Right ventricle myocardium superior (tissue), 1 donor: ENCODE data around the gene UBAP2. TPM values are rescaled to one million over a fixed set of nuclear protein-coding genes. Genes with fewer than 3 reads are reported as not detected.
A peak's percentile ranks its signal among the peaks of the same experiment; 100 is the strongest.

Source experiments
- ATAC-seq: fragments of 200-7000 bp; cut with Tn5 transposase; one replicate; pipeline ENCODE4 v1.9.1; 2020; ENCODE audit warnings: mild to moderate bottlenecking; ENCODE audit not compliant: poor library complexity
- DNase-seq: peaks from one replicate; pipeline ENCODE4 v3.0.0-alpha.2; 2020
- intact Hi-C: fragments of 100-400 bp; cut with DNase I; formaldehyde crosslinking; loops from one replicate; pipeline ENCODE4 v1.11.2; 2022
- total RNA-seq: library from RNA; stranded (reverse); fragmentation: NEBNext Ultra II Directional; extraction: Animal tissue kit (Norgen Biotek cat#: 25700); gene quantifications from one replicate; pipeline ENCODE4 v1.2.1, GENCODE V29; 2021
- donor health status: DM: no; HTN: yes; CAD: no; lungs with severe emphysema.

The UBAP2 gene
- total RNA-seq, 1 donor from 2014 or later = 26.6 TPM

DNA sequence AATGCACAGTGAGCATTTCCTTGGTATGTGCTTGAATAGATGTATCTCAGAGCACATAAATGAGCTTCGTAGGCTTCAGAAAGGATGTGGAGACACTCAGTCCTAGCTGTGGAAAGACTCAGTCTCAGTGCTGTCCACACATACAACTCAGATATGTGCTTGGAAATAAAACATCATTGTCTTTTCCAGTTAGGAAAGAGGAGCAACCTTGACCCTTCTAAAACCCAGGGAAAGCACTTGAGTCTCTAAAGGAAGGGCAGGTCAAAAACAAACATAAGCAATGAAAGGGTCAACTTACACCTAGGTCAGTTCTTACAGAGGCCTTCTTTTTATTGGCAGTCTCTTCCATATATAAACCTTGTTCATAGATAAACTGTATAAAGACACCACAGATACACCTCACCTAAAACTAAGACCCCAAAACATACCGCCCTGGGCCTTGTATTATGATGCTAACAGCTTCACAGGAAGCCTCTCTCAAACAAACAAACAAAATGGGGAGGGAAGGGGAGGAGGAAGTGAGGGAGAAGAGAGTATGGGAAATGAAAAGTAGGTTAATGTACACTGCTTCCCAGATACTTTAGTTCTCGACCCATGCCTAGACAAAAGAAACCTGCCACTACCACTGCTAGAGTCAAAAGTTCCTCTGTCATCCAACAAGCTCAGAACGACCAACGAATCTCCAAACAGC lies 114.4 kb downstream of the UBAP2 start:
- intact Hi-C loops = no loop called here
- ATAC-seq = no peak

DNA sequence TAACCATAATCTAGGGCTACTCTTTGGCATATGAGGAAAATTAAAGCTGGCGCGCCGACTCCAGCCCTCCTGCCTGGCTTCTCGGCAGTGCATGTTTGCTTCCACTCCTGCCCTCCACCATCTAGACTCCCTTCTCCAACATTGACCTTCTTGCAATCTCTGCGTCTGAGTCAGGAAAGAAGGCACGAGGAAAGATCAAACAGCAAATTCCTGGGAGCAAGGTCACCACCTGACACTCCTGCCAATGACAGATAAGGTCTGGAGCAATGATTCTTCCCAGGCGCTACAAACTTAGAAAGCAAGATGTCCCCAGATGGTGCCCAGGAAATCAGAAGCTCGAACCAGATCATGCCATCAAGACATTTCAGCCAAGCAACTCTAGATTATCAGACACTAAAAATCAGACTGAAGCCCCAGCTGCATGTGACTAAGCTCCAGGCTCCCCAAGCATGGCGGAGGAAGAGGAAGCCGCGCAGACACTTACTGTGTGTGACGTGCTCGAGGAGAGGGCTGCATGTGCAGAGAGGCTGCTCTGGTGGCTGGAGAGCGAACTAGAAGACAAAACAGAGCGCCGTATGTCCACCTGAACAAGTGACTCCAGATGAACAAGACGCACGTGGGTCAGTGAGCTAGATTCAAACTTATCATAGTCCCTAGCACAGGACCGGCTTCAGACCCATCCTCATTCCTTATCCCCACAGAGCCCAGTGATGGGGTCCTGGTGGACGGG lies 116.4 kb downstream of the UBAP2 start:
- DNase-seq = no peak
- ATAC-seq = peak; percentile 21
- intact Hi-C loops = no loop called here

More for the DNA sequence above, 114.4 kb downstream of the UBAP2 start:
- no peak for DNase-seq

DNA sequence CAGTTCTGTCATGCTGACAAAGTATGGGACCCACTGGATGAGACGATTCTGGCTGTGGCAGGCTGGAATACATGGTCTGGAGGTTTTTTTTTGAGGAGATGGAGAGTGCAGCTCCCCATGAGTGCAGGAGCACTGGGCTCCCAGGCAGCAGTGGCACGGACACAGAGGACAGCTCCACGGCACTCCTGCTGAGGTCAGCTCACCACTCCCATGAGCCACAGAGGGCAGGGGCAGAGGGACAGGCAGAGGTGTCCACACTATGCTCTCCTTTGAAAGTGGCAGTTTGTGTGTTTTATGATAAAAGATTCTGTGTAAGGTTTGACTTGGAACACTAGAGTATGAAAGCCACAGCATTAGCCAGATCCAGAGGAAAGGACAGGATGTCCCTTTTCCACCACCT lies 117.4 kb downstream of the UBAP2 start:
- intact Hi-C loops = no loop called here
- ATAC-seq (peak; percentile 47), DNase-seq (no peak)

DNA sequence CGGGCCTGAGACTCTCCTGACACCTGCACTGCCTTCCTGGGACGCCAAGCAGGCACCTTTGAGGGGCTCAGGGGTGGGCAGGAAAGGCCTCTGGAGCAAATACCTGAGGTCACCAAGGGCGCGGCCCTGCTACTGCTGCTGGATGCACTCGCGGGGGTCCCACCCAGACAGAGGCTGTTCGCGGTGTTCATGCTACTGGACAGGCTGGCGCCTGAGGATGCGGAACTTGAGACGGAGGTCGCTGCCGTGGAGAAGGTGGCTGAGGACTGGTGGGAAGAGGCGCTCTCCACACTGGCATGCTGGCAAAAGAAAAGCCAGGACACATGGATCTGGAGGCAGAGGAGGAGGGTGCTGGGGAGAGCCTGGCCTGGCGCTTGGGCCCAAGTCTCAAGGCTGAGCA lies 121.0 kb downstream of the UBAP2 start:
- intact Hi-C loops = no loop called here
- ATAC-seq (no peak), DNase-seq (no peak)

DNA sequence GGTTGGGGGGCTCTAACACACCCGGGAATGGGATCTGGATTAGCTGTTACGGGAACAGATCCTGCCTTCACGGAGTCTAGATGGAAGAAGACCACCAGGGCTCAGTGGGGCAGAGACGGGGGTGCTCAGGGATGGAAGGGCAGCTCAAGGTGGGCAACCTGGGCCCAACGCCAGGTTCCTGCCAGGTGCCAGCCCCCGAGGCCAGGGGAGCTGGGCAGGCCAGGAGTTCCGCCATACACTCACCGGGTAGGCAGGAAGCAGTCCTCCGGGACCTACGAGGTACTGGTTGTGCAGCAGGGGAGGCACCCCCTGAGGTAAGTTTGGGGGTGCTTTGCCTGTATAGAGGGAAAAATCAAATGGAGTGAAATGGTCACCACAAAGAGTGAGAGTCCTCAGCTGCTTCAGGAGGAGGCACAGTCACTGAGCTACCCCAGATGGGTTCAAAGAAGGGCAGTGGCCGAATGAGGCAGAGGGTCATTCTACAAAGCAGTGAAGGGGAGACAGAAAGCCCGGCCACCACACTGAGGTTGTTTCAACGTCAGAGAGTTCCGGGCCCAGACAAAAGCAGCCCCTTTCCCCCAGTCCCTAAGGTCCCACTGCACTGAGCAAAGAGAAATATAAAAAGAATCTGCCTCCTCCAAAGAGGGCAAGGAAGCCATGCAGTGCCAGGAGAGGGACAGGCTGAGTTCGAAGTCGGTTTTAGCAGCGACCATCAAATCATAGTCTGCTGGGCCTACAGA lies 121.8 kb downstream of the UBAP2 start:
- ATAC-seq (no peak), DNase-seq (no peak)
- intact Hi-C loops = no loop called here

DNA sequence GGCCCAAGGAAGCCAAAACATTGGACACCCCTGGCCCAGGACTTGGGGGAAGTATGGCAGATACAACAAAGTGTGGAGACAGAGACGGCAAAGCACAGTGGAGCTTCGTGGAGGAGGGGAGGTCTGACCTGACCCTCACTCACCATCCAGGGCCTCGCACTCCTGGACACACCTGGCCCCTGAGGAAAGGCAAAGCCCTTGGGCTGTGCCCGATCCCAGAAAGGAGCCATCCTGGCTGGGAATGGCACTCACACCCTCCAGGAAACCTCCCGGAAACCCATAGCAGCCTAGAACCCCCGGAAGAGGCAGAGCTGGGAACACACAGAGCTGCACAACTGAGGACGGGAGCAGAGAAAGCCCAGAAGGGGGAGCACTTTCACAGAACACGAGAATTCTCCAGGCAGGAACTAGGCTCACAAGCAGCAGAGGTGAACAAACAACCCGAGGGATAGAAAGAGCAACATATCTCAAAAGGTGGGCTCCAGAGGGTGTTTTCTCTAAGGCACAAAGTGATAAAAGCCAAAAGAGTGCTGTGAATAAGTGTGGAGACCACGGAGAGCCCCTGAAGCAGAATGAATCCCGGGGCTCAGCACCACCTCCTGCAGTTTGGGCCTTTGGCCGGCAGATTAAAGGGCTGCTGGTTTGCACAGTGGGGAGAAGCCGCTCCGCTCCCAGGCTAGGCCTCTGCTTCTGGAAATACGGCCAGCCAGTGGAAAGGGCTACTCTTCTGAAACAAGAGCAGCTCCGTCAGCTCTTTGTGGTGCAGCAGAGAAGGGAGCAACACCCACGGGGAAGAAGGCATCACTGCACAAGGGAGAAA lies 123.5 kb downstream of the UBAP2 start:
- intact Hi-C loops = no loop called here
- ATAC-seq (peak; percentile 76), DNase-seq (no peak)

DNA sequence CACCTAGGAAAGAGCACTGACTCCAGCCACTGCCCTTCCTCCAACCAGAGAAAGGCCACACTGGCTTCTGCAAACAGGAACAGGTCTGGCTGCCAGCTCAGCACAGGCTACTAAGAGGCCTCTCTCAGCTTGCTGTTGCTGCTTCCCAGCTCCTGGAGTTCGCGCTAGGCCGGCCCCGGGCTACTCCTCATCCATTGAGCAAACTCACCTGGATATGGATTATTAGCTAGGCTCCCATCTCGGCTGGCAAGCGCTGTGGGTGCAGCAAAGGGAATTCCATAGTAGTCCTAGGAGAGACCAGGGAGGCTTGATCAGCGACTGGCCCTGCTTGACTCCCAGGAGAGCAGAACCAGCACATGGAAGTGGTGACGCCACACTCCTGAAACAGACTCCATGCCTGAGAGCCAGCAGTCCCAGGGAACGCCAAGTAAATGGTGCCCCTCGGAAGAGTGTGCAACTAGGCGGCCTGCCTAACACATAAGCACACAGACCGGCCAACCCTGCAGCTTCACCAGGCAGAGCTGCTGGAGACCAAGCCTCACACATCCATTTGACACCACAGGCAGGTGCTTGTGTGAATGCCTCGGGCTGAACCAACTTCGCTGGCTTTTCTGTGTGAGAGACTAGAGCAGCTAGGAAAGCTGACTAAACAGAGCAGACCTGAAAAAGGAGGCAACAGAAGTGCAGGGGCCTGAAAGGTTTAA lies 124.5 kb downstream of the UBAP2 start:
- DNase-seq (no peak), ATAC-seq (peak; percentile 18)
- intact Hi-C loops = no loop called here

DNA sequence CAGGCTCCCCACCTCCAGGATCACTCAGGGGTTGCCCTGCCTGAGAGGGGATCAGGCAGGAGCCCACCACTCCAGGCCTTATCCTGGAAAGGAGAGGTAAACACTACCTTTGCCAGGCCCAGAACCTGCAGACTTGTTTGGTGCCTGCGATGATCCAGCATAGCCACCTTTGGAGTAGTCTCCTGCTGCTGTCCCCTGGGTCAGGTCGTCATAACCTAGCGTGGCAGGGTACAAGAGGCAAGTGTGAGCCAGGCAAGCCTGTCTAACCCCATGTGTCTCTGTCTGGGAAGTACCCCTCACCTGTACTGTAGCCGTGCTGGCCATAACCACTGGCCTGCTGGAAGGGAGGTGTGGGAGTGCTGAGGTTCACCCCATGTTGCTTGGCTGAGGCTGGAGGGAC lies 125.6 kb downstream of the UBAP2 start:
- DNase-seq (no peak), ATAC-seq (no peak)
- intact Hi-C loops = no loop called here

DNA sequence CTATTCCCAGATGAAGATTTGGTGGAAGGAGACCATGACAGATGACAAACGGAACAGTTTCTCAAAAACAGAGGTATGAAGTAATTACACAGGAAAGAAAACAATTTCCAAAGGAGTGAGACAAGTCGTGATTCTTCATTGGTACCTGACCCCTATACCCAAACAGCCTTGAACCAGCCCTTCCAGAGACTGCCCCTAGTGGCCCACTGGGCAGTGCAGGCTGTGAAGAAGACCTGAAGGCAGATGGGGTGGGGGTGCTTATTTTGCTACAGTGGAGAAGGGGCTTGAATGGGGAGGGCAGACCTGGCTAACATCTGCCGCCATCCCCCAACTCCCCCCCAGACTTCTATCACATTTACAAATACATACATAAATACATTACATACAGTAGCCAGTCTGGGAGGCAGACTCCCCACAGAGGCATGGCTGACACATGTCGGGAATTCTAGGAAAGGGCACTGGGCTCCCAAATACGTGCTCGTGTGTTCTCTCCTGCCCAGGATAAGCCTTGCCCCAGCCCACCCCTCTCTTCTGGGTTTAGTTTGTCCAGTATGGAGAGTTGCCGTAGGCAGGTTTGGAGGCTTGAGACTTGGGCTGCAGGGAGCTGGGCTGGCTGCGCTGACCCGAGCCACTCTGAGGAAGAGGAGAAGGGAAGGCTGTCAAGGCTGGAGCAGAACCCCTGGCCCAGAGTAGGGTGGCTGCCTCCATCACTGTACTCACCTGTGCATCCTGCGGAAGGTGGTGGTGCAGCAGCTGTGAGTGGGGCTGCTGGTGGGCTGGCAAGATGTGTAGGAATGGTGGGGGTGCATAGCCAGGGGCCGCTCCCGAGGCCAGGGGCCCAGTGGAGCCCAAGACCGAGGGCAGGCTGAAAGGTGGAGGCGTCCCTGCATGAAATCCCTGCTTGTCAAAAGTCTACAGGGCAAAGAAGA lies 126.5 kb downstream of the UBAP2 start:
- intact Hi-C loops = no loop called here
- DNase-seq = no peak
- ATAC-seq = no peak

DNA sequence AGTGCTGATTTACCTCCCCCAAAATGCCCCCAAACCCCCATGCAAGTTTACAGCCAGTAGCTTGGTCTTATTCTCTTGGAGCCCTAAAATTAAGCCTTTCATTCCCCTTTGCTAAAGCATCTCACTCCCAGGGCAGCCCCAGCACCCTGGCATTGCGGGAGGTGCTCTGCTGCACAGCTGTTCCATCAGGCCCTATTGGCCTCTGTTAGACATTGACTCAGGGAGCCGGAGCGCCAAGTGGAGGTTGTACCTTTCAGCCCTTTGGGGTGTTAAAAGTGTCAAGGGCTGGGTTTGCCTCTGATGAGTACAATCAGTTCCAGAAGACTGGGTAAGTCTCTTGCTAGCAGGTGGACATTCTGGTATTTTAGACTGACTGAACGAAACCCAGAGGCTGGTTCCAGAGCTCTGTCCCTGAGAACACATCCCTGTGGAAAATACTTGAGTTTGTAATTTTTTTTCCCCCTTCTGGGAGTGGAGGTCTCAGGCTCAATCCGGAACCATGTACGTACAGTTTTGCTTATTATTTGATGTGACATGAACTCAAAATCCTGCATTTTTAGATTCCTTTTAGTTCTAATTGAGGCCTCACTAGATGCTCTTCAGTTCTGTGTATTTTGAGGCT lies 129.3 kb downstream of the UBAP2 start:
- intact Hi-C loops = no loop called here
- DNase-seq (no peak), ATAC-seq (peak; percentile 51)

DNA sequence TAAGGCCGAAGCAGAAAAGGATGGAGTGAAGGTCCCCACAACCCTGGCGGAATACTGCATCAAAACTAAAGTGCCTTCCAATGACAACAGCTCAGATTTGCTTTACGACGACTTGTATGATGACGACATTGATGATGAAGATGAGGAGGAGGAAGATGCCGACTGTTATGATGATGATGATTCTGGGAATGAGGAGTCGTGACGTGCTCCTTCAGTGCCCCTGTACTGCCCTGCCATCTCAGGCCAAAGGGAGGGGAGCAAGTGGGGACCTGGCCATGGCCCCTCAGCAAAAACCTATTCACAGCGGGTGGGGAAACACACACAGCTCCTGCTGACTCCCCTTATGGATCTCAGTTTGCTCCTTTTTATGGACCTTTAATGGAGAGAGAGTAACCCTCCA lies 131.7 kb downstream of the UBAP2 start:
- DNase-seq (no peak), ATAC-seq (no peak)
- intact Hi-C loops = no loop called here

DNA sequence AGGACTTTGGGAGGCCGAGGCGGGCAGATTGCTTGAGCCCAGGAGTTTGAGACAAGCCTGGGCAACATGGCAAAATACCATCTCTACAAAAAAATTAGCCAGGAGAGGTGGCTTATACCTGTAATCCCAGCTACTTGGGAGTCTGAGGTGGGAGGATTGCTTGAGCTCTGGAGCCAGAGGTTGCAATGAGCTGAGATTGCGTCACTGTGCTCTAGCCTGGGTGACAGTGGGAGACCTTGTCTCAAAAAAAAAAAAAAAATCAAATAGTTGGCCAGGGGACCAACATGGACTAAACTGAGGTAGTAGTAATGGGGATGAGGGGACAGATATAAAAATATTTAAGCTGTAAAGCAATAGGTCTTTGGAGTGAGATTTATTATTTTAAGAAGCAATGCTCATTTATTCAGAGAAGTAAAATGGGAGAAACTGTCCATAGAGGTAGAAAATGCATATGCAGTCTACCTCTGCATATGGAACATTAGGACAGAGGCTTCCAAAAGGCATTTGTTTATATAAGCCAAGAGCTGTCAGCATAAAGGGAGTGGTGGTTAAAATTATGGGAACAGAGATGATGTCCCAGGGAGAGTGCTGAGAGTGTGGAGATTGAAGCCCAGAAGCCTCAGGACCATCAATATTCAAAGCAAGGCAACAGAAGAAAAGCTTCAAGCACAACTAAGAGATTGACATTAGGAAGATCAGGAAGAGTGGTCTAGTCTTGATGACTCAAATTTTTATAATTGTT lies 133.6 kb downstream of the UBAP2 start:
- intact Hi-C loops = no loop called here

DNA sequence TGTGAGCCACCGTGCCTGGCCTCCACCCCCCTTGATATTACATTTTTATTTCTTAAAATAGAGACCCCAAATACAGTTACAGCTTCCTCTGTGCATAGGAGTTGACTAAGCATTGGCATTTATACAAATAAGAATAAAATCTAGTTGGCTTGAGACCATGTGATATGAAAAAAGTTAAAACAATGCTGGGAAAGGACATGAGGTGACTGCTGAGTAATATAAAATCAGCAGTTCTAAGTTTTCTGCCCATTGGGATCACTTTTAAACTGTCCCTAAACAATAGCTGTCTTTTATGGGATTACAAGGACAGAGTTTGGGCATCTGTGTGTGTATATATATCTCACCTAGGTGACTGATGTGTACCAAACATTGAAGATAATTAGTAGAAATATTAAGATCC lies 135.1 kb downstream of the UBAP2 start:
- ATAC-seq (no peak), DNase-seq (no peak)
- intact Hi-C loops = no loop called here

More for the DNA sequence above, 133.6 kb downstream of the UBAP2 start:
- DNase-seq = no peak
- no peak for ATAC-seq

DNA sequence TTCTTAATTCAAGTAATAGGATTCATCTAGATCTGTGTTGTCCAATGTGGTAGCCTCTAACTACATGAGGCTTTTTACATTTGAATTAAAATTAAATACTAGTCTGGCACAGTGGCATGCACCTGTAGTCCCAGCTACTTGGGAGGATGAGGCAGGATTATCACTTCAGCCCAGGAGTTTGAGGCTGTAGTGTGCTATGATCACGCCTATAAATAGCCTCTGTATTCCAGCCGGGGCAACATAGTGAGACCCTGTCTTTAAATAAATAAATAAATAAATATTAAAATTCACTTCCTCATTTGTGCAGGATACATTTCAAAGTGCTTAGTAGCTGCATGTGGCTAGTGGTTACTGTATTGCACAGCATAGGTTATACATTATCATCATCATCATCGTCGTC lies 139.9 kb downstream of the UBAP2 start:
- intact Hi-C loops = no loop called here
- no peak for DNase-seq
- no peak for ATAC-seq

DNA sequence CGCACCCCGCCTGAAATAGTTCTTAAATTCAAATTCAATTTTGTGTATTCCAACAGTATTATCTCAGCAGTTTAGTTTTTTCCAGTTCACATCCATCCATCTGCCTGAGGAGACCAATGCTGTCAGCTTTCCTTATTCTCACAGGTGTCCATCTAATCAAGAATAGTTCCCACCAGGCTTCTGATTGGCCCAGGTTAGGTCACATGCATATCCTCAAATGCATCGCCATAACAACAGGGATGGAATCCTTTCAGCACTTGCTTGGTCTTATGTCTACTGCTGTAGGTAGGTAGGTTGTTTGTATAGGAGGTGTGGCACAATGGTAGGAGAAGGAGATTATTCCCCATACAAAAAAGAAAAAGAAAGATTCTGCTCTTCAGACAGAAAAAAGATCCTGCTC lies 140.6 kb downstream of the UBAP2 start:
- DNase-seq (no peak), ATAC-seq (no peak)
- intact Hi-C loops = no loop called here

DNA sequence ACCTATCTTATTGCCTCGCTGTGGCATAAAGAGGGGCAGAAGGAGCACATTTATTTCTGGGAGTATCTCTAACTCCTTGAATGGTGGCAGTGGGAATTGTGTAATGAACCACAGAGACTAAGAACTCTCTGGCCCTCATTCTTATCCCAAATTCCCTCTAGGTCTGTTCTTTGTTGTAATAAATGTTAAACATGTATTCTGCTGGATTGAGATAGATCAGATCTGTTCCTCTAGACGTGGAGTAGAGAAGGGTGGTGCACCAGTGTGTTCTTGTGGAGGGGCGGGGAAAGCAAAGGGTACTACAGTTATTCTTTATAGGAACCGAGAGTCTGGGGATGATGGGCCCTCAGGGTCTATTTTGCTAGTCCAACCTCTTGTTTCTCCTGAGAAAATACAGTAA lies 141.3 kb downstream of the UBAP2 start:
- DNase-seq (no peak), ATAC-seq (no peak)
- intact Hi-C loops = no loop called here
